MM.1S (cell line): ENCODE data around the gene TENT4B.

Source experiments
- EZH2 ChIP-seq: fragments of 300-600 bp; sonication (generic); optimal IDR thresholded peaks from 2 replicates; pipeline ENCODE3; 2017; ENCODE audit warnings: low read depth, mild to moderate bottlenecking, antibody characterized with exemption, low read length, mixed read lengths
- EZH2phosphoT487 ChIP-seq: fragments of 300-600 bp; sonication (generic); IDR thresholded peaks from 2 replicates; pipeline ENCODE4 v1.6.1; 2018; ENCODE audit warnings: antibody characterized with exemption, low read length
- TF ChIP-seq, protein P1 (sequence below): fragments of 300-600 bp; sonication (generic); IDR thresholded peaks from 2 replicates; pipeline ENCODE4 v1.5.1; 2016; ENCODE audit warnings: antibody characterized with exemption, low read length, mixed read lengths

DNA sequence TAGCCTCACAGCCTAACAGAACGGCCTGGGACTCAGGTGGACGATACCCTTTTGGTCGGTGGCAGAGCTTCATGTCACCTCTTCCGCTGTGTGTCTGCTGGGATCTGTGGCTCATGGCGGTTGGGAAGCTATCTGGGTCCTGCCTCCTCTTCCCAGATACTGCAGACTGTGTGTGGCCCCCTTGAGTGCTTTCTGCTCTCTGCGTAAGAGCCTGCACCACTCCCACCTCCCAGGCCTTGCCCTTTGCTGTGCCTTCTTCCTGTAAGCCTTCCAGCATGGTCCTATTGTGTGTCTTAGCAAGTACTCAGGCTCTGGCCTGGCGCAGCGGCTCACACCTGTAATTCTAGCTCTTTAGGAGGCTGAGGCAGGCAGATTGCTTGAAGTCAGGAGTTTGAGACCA, 95.7 kb downstream of the TENT4B start:
- TF ChIP-seq EZH2phosphoT487 = no peak
- TF ChIP-seq EZH2 = no peak
- TF ChIP-seq, protein P1, sequence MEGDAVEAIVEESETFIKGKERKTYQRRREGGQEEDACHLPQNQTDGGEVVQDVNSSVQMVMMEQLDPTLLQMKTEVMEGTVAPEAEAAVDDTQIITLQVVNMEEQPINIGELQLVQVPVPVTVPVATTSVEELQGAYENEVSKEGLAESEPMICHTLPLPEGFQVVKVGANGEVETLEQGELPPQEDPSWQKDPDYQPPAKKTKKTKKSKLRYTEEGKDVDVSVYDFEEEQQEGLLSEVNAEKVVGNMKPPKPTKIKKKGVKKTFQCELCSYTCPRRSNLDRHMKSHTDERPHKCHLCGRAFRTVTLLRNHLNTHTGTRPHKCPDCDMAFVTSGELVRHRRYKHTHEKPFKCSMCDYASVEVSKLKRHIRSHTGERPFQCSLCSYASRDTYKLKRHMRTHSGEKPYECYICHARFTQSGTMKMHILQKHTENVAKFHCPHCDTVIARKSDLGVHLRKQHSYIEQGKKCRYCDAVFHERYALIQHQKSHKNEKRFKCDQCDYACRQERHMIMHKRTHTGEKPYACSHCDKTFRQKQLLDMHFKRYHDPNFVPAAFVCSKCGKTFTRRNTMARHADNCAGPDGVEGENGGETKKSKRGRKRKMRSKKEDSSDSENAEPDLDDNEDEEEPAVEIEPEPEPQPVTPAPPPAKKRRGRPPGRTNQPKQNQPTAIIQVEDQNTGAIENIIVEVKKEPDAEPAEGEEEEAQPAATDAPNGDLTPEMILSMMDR = no peak
